SU-DHL-6 (cell line): ENCODE data around the gene ZSCAN12.

Source experiments
- H2AFZ ChIP-seq: fragments of 200-600 bp; sonication (generic); 2 replicates; pipeline ENCODE4 v1.6.1; 2014; ENCODE audit warnings: low read depth, mild to moderate bottlenecking, moderate library complexity, mixed read lengths, antibody characterized with exemption, low read length; ENCODE audit not compliant: severe bottlenecking
- H3F3A ChIP-seq: fragments of 200-600 bp; shearing (Covaris generic); 2 replicates; pipeline ENCODE4 v1.6.0; 2016; ENCODE audit warnings: antibody characterized with exemption, mild to moderate bottlenecking; ENCODE audit not compliant: insufficient read depth
- H3K27ac ChIP-seq: fragments of 200-600 bp; sonication (generic); 2 replicates; pipeline ENCODE4 v1.5.1; 2016; ENCODE audit warnings: low read depth, mild to moderate bottlenecking, low read length, moderate library complexity, mixed read lengths
- H3K27me3 ChIP-seq: fragments of 200-600 bp; sonication (generic), shearing (Covaris generic); 2 replicates; pipeline ENCODE4 v1.6.0; 2014; ENCODE audit warnings: mild to moderate bottlenecking, low read length
- H3K36me3 ChIP-seq: fragments of 200-600 bp; sonication (generic); 2 replicates; pipeline ENCODE4 v1.6.1; 2014; ENCODE audit warnings: mild to moderate bottlenecking, low read length, mixed read lengths
- H3K4me2 ChIP-seq: fragments of 300-600, 200-600 bp; shearing (Covaris generic), sonication (generic); 2 replicates; pipeline ENCODE4 v1.6.0; 2014; ENCODE audit warnings: low read length, low read depth, mild to moderate bottlenecking; ENCODE audit not compliant: poor library complexity, severe bottlenecking
- H3K4me3 ChIP-seq: fragments of 200-600 bp; sonication (generic); 2 replicates; pipeline ENCODE4 v1.5.1; 2014; ENCODE audit warnings: antibody characterized with exemption, low read length, mild to moderate bottlenecking, mixed read lengths; ENCODE audit not compliant: insufficient read depth, poor library complexity, severe bottlenecking
- H3K79me2 ChIP-seq: fragments of 200-600 bp; sonication (generic); 2 replicates; pipeline ENCODE4 v1.6.1; 2014; ENCODE audit warnings: mild to moderate bottlenecking, low read length, moderate library complexity; ENCODE audit not compliant: insufficient read depth
- H3K9ac ChIP-seq: fragments of 200-600 bp; sonication (generic); 2 replicates; pipeline ENCODE4 v1.7.0; 2014; ENCODE audit warnings: mild to moderate bottlenecking, low read length
- H3K9me2 ChIP-seq: fragments of 200-600 bp; sonication (generic); replicated peaks from 2 replicates; pipeline ENCODE4 v1.6.1; 2014; ENCODE audit warnings: low read length; ENCODE audit not compliant: insufficient read depth
- H3K9me3 ChIP-seq: fragments of 200-600 bp; sonication (generic); 2 replicates; pipeline ENCODE4 v1.6.1; 2014; ENCODE audit warnings: low read length, mixed read lengths; ENCODE audit not compliant: insufficient read depth
- H4K20me1 ChIP-seq: fragments of 200-600 bp; sonication (generic); 2 replicates; pipeline ENCODE4 v1.6.1; 2014; ENCODE audit warnings: low read depth, mild to moderate bottlenecking, antibody characterized with exemption, low read length, moderate library complexity, mixed read lengths
- EZH2phosphoT487 ChIP-seq: fragments of 200-600 bp; sonication (generic), shearing (Covaris generic); conservative IDR thresholded peaks from 2 replicates; pipeline ENCODE4 v1.6.1; 2018; ENCODE audit warnings: mild to moderate bottlenecking, antibody characterized with exemption, low read length, moderate library complexity, mixed read lengths
- TF ChIP-seq, protein P1 (sequence below): fragments of 200-600 bp; sonication (generic); IDR thresholded peaks from one replicate; pipeline ENCODE4 v1.5.1; 2017; ENCODE audit warnings: antibody characterized with exemption, mild to moderate bottlenecking, low read length, moderate library complexity; ENCODE audit not compliant: insufficient read depth, poor library complexity, severe bottlenecking

The ZSCAN12 gene

DNA sequence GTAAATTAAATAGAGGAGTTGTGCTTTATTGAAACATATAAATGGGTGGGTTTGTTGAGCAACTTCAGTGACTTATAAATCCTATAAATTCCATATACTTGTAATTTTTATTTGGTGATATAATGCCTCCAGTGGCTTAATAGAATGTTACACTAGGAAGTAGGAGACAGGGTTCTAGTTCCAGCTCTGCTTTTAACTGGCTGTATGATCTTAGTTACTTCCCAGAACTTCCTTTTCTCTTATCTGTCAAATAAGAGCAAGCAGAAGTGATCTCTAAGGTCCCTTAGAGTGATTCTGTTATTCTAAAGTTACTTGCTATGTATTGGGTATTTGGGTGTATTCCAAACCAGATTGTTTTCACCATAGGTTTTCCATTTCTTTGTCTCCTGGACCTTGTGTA, 33.6 kb upstream of the ZSCAN12 start:
- Histone ChIP-seq H3K27me3 (no peaks in the 10 kb centered on the region), H3K36me3 (no peaks in the 10 kb centered on the region), H3K4me3 (no peak overlapping the region), H4K20me1 (no peaks in the 10 kb centered on the region), H3F3A (no peaks in the 10 kb centered on the region), H2AFZ (no peak overlapping the region), H3K9me2 (no peaks in the 10 kb centered on the region), H3K4me2 (no peak overlapping the region), H3K79me2 (no peaks in the 10 kb centered on the region), H3K9me3 (no peaks in the 10 kb centered on the region), H3K9ac (no peak overlapping the region), H3K27ac (no peak overlapping the region)
- TF ChIP-seq, protein P1, sequence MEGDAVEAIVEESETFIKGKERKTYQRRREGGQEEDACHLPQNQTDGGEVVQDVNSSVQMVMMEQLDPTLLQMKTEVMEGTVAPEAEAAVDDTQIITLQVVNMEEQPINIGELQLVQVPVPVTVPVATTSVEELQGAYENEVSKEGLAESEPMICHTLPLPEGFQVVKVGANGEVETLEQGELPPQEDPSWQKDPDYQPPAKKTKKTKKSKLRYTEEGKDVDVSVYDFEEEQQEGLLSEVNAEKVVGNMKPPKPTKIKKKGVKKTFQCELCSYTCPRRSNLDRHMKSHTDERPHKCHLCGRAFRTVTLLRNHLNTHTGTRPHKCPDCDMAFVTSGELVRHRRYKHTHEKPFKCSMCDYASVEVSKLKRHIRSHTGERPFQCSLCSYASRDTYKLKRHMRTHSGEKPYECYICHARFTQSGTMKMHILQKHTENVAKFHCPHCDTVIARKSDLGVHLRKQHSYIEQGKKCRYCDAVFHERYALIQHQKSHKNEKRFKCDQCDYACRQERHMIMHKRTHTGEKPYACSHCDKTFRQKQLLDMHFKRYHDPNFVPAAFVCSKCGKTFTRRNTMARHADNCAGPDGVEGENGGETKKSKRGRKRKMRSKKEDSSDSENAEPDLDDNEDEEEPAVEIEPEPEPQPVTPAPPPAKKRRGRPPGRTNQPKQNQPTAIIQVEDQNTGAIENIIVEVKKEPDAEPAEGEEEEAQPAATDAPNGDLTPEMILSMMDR: no peak
- no peak for TF ChIP-seq EZH2phosphoT487

GRCh38 chr6:28429781-28430180, 30.2 kb upstream of the ZSCAN12 start:
- H3K4me3 ChIP-seq: no peak overlapping the region
- no peaks in the 10 kb centered on the region for H3K79me2 ChIP-seq
- no peak overlapping the region for H2AFZ ChIP-seq
- H4K20me1 ChIP-seq: no peaks in the 10 kb centered on the region
- no peaks in the 10 kb centered on the region for H3K9me2 ChIP-seq
- H3K4me2 ChIP-seq: no peak overlapping the region
- H3K27ac ChIP-seq: no peak overlapping the region
- H3K36me3 ChIP-seq: no peaks in the 10 kb centered on the region
- H3K27me3 ChIP-seq: no peaks in the 10 kb centered on the region
- no peaks in the 10 kb centered on the region for H3K9me3 ChIP-seq
- H3K9ac ChIP-seq: no peak overlapping the region
- H3F3A ChIP-seq: no peaks in the 10 kb centered on the region
- no peak for TF ChIP-seq EZH2phosphoT487
- TF ChIP-seq, protein P1: no peak

- no peak for TF ChIP-seq EZH2phosphoT487
- TF ChIP-seq, protein P1: no peak
- H3K36me3 ChIP-seq: no peaks in the 10 kb centered on the region
Measured at GRCh38 chr6:28425944-28426541, 26.5 kb upstream of the ZSCAN12 start.

DNA sequence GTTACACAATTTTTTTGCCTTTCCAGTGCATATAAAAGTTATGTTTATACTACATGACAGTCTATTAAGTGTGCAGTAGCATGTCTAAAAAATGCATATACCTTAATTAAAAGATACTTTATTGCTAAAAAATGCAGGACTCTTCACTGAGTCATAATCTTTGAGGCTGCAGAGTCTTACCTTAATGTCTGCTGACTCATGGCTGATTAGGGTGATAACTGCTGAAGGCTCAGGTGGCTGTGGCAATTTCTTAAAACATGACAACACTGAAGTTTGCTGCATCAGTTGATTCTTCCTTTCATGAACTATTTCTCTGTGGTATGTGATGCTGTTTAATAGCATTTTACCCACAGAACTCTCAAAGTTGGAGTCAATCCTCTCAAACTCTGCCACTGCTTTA, 24.6 kb upstream of the ZSCAN12 start:
- TF ChIP-seq, protein P1: no peak
- no peak for TF ChIP-seq EZH2phosphoT487
- Histone ChIP-seq H3K79me2 (no peaks in the 10 kb centered on the region), H3K9ac (no peak overlapping the region), H3K27ac (no peak overlapping the region), H2AFZ (no peak overlapping the region), H3F3A (no peaks in the 10 kb centered on the region), H3K4me2 (no peak overlapping the region), H3K4me3 (no peak overlapping the region), H3K9me2 (no peaks in the 10 kb centered on the region), H3K36me3 (no peaks in the 10 kb centered on the region), H4K20me1 (no peaks in the 10 kb centered on the region), H3K9me3 (no peaks in the 10 kb centered on the region), H3K27me3 (no peaks in the 10 kb centered on the region)

More at GRCh38 chr6:28425944-28426541, 26.5 kb upstream of the ZSCAN12 start:
- H3K9ac ChIP-seq: no peak overlapping the region
- no peaks in the 10 kb centered on the region for H3K27me3 ChIP-seq
- H4K20me1 ChIP-seq: no peaks in the 10 kb centered on the region
- H3F3A ChIP-seq: no peaks in the 10 kb centered on the region
- no peaks in the 10 kb centered on the region for H3K9me3 ChIP-seq
- H3K9me2 ChIP-seq: no peaks in the 10 kb centered on the region
- H3K27ac ChIP-seq: no peak overlapping the region
- H2AFZ ChIP-seq: no peak overlapping the region
- no peak overlapping the region for H3K4me2 ChIP-seq
- H3K4me3 ChIP-seq: no peak overlapping the region
- no peaks in the 10 kb centered on the region for H3K79me2 ChIP-seq
